Right lobe of liver (tissue), 4 donors: ENCODE data around the gene CDH13.

Source experiments
- CTCF ChIP-seq, 4 donors: fragments of 200-600 bp in 3 of 4; fragments of 450-650 bp in 1 of 4; IDR thresholded peaks; one replicate each; pipeline versions ENCODE4 v1.5.1 to v1.8.0; 2016 to 2022; ENCODE audit warnings: antibody characterized with exemption in 4 of 4, mild to moderate bottlenecking in 2 of 4
- POLR2A ChIP-seq: fragments of 450-650 bp; IDR thresholded peaks from one replicate; pipeline ENCODE4 v1.6.1; 2017; ENCODE audit warnings: antibody characterized with exemption, mild to moderate bottlenecking
- donor health status: DM: no; HTN: no; CAD: no.
- donor health status: DM: no; HTN: no; CAD: no.
- donor health status: DM: no; HTN: yes; CAD: no.

GRCh38 chr16:83652943-83653342 is 1026.2 kb downstream of the CDH13 start:
- no peak for TF ChIP-seq CTCF (IDR thresholded peaks at IDR 0.05)
- TF ChIP-seq POLR2A: no peak
